Skin epidermis (tissue), 12 donors: ENCODE data around the gene INSL3.
"Not testable (repeated sequence)": the region's sequence is repeated elsewhere in the genome, so short reads cannot be mapped to it uniquely, and the experiment has no call there.

Experiments
- H3K27ac ChIP-seq, 21 experiments: fragments of 200-600 bp; sonication (generic) in 11 of 21; one replicate each; pipeline ENCODE4 v1.5.0; 2020; ENCODE audit warnings: mild to moderate bottlenecking in 3 of 21, inconsistent platforms in 2 of 21, moderate library complexity in 2 of 21
- H3K4me3 ChIP-seq, 7 experiments: fragments of 200-600 bp; sonication (generic) in 2 of 7; one replicate each; pipeline ENCODE4 v1.5.0; 2020; ENCODE audit warnings: inconsistent platforms in 2 of 7, mild to moderate bottlenecking in 2 of 7, moderate library complexity in 1 of 7

INSL3 gene

GRCh38 chr19:17794731-17795494 is 26.4 kb downstream of the INSL3 start, which contains the start of gene B3GNT3:
TSS of gene B3GNT3 (plus strand) at chr19:17795138. CDS start at chr19:17807808, 12,670 bp downstream.
- peak within 1 kb of the TSS; percentile 0 to 19 (median 12) for H3K4me3 ChIP-seq
- H3K27ac ChIP-seq, result peak within 1 kb of the TSS in 2 of 21 experiments; percentile 4 to 18

- Histone ChIP-seq H3K4me3 (peak overlapping the region in 1 of 7 experiments; percentile 12), H3K27ac (no peak overlapping the region)
These were observed 26.9 kb downstream of the INSL3 start for GRCh38 chr19:17794412-17794730.

- no peak overlapping the region for H3K4me3 ChIP-seq
- H3K27ac ChIP-seq, result peak overlapping the region in 5 of 21 experiments; percentile 2 to 45 (median 37)
These were observed 31.1 kb downstream of the INSL3 start for GRCh38 chr19:17790059-17790780.

GRCh38 chr19:17788632-17789031 is 32.7 kb downstream of the INSL3 start:
- no peak overlapping the region for H3K4me3 ChIP-seq
- H3K27ac ChIP-seq, result no peak overlapping the region

GRCh38 chr19:17787274-17787913 is 33.9 kb downstream of the INSL3 start:
- no peak overlapping the region for H3K27ac ChIP-seq
- H3K4me3 ChIP-seq, result no peak overlapping the region

- H3K4me3 ChIP-seq, result no peak overlapping the region
- H3K27ac ChIP-seq, result no peak overlapping the region
These were observed 36.9 kb downstream of the INSL3 start for GRCh38 chr19:17784201-17785008.

- H3K4me3 ChIP-seq, H3K27ac ChIP-seq: not testable (repeated sequence)
These were observed 37.6 kb downstream of the INSL3 start for GRCh38 chr19:17783721-17784120.

- Histone ChIP-seq H3K27ac (no peak overlapping the region), H3K4me3 (no peak overlapping the region)
These were observed 40.5 kb downstream of the INSL3 start for GRCh38 chr19:17780781-17781180.

GRCh38 chr19:17778968-17779929 is 42.1 kb downstream of the INSL3 start:
- H3K27ac ChIP-seq, result peak overlapping the region in 1 of 21 experiments; percentile 48
- H3K4me3 ChIP-seq, result peak overlapping the region in 2 of 7 experiments; percentile 9 to 11

- peak overlapping the region in 1 of 7 experiments; percentile 11 for H3K4me3 ChIP-seq
- peak overlapping the region in 1 of 21 experiments; percentile 48 for H3K27ac ChIP-seq
These were observed 42.9 kb downstream of the INSL3 start for GRCh38 chr19:17778251-17778967.

- not testable (repeated sequence) for H3K4me3 ChIP-seq, H3K27ac ChIP-seq
These were observed 43.5 kb downstream of the INSL3 start for GRCh38 chr19:17777840-17778239.

- H3K27ac ChIP-seq, result peak overlapping the region in 1 of 21 experiments; percentile 16
These were observed 45.1 kb downstream of the INSL3 start for GRCh38 chr19:17775991-17776803.

GRCh38 chr19:17775245-17775927 is 45.9 kb downstream of the INSL3 start:
- peak overlapping the region in 1 of 21 experiments; percentile 16 for H3K27ac ChIP-seq
- H3K4me3 ChIP-seq, result no peak overlapping the region

More at GRCh38 chr19:17775991-17776803, 45.1 kb downstream of the INSL3 start:
- H3K4me3 ChIP-seq, result no peak overlapping the region

GRCh38 chr19:17772172-17772571 is 49.1 kb downstream of the INSL3 start:
- H3K27ac ChIP-seq, result no peak overlapping the region
- no peak overlapping the region for H3K4me3 ChIP-seq

GRCh38 chr19:17770613-17771012 is 50.7 kb downstream of the INSL3 start:
- H3K4me3 ChIP-seq, result no peak overlapping the region
- H3K27ac ChIP-seq, result no peak overlapping the region

- H3K4me3 ChIP-seq, result no peak overlapping the region
- H3K27ac ChIP-seq, result no peak overlapping the region
These were observed 53.8 kb downstream of the INSL3 start for GRCh38 chr19:17767559-17767958.
